HepG2 (cell line): ENCODE measurements around the gene BYSL. TPM values are rescaled to one million over a fixed set of nuclear protein-coding genes. Genes with fewer than 3 reads are reported as not detected.

Source experiments
- ATAC-seq: fragments of 200-7000 bp; cut with Tn5 transposase; 3 replicates; pipeline ENCODE4 v1.9.1; 2020; ENCODE audit warnings: mild to moderate bottlenecking, moderate library complexity
- BruUV-seq: library from RNA; stranded (reverse); fragments of 400-500 nt; replicated peaks from 2 replicates; lab custom pipeline; 2021; lab: Mats Ljungman, UMichigan
- CTCF ChIA-PET: fragments of 300-600 bp; formaldehyde crosslinking; extraction: SDS; loops from one replicate; lab custom pipeline; 2021; ENCODE audit warnings: low total read pairs, inconsistent platforms, low intra/inter-chr PET ratio; lab: Yijun Ruan, JAX
- POLR2A ChIA-PET: fragments of 350-600 bp; sonication (Branson Sonifier 250); formaldehyde crosslinking; loops from one replicate; lab custom pipeline; 2020; ENCODE audit warnings: antibody characterized with exemption, inconsistent platforms; lab: Yijun Ruan, JAX
- DNase-seq: peaks from one replicate; pipeline ENCODE4 v3.0.0-alpha.2; 2015; ENCODE audit warnings: low spot score
- FAIRE-seq: peaks from 3 replicates; lab custom pipeline; 2011; peaks lifted over from hg19 to GRCh38; lab: Jason Lieb, UNC
- H2AFZ ChIP-seq: one replicate; pipeline ENCODE4 v1.6.1; 2011; ENCODE audit warnings: low read length, inconsistent platforms
- H3K27ac ChIP-seq: fragments of 300-600 bp; 3 replicates; pipeline ENCODE4 v1.8.0; 2011; ENCODE audit warnings: mixed run types, mild to moderate bottlenecking, mixed read lengths, low read length, inconsistent platforms; ENCODE audit not compliant: insufficient read depth; ENCODE audit errors: extremely low read length
- H3K27me3 ChIP-seq, 2 experiments: fragments of 200-600 bp in 1 of 2; 2 replicates in 1 of 2; 3 replicates in 1 of 2; pipeline versions ENCODE4 v1.6.0 to v1.8.0; 2011; ENCODE audit warnings: low read length in 2 of 2, mild to moderate bottlenecking in 2 of 2, moderate library complexity in 2 of 2, inconsistent platforms in 1 of 2; ENCODE audit not compliant: insufficient read depth in 2 of 2, control insufficient read depth in 1 of 2
- H3K36me3 ChIP-seq, 2 experiments: fragments of 200-600 bp in 1 of 2; replicated peaks in 1 of 2; 2 replicates in 1 of 2; 3 replicates in 1 of 2; pipeline versions ENCODE4 v1.5.1 to v1.8.0; 2011; ENCODE audit warnings: low read length in 2 of 2, inconsistent platforms in 1 of 2; ENCODE audit not compliant: insufficient read depth in 2 of 2, control insufficient read depth in 1 of 2
- H3K4me1 ChIP-seq: 2 replicates; pipeline ENCODE4 v1.5.1; 2012; ENCODE audit warnings: low read length, inconsistent platforms; ENCODE audit not compliant: insufficient read depth
- H3K4me2 ChIP-seq: 2 replicates; pipeline ENCODE4 v1.6.0; 2011; ENCODE audit warnings: low read depth, low read length, inconsistent platforms
- H3K4me3 ChIP-seq, 3 experiments: fragments of 200-600 bp in 1 of 3; sonication (generic), shearing (Covaris generic) in 1 of 3; replicated peaks in 1 of 3; 2 replicates each; pipeline ENCODE4 v1.5.1; 2011 to 2016; ENCODE audit warnings: low read length in 3 of 3, inconsistent platforms in 2 of 3, low read depth in 2 of 3, mild to moderate bottlenecking in 2 of 3, control low read depth in 1 of 3, mixed read lengths in 1 of 3; ENCODE audit not compliant: insufficient read depth in 1 of 3
- H3K79me2 ChIP-seq: one replicate; pipeline ENCODE4 v1.6.1; 2011; ENCODE audit warnings: low read length, inconsistent platforms; ENCODE audit not compliant: insufficient read depth
- H3K9ac ChIP-seq: 2 replicates; pipeline ENCODE4 v1.6.0; 2011; ENCODE audit warnings: mild to moderate bottlenecking, low read depth, low read length, inconsistent platforms; ENCODE audit not compliant: insufficient read depth
- H3K9me3 ChIP-seq: 2 replicates; pipeline ENCODE4 v1.5.1; 2012; ENCODE audit warnings: mild to moderate bottlenecking, low read length
- H4K20me1 ChIP-seq: 2 replicates; pipeline ENCODE4 v1.6.0; 2011; ENCODE audit warnings: inconsistent platforms, mild to moderate bottlenecking, low read length, moderate library complexity; ENCODE audit not compliant: insufficient read depth
- GABPB1 ChIP-seq: IDR thresholded peaks from 2 replicates; pipeline ENCODE4 v1.6.1; 2016; ENCODE audit warnings: mild to moderate bottlenecking, missing genetic modification reagents, moderate library complexity, missing compliant biosample characterization
- GRHL1 ChIP-seq: sonication (generic); formaldehyde crosslinking; conservative IDR thresholded peaks from 2 replicates; pipeline ENCODE4 v1.8.0; 2022; ENCODE audit warnings: missing genetic modification reagents
- GTF2F1 ChIP-seq: fragments of 150-350 bp; IDR thresholded peaks from 2 replicates; pipeline ENCODE4 v1.6.1; 2014; ENCODE audit warnings: low read length
- KLF11 ChIP-seq: IDR thresholded peaks from 2 replicates; pipeline ENCODE4 v1.6.1; 2016; ENCODE audit warnings: missing compliant biosample characterization
- MXI1 ChIP-seq: IDR thresholded peaks from 3 replicates; pipeline ENCODE4 v1.6.1; 2012; ENCODE audit warnings: low read depth, low read length, inconsistent platforms, borderline replicate concordance
- RFX3 ChIP-seq: IDR thresholded peaks from 2 replicates; pipeline ENCODE4 v1.6.1; 2016; ENCODE audit warnings: missing biosample characterization, missing genetic modification reagents
- RNF2 ChIP-seq: fragments of 450-650 bp; conservative IDR thresholded peaks from 2 replicates; pipeline ENCODE4 v1.6.1; 2016; ENCODE audit warnings: low read depth
- TRIM24 ChIP-seq: sonication (generic); formaldehyde crosslinking; IDR thresholded peaks from 2 replicates; pipeline ENCODE4 v1.8.0; 2022; ENCODE audit warnings: mild to moderate bottlenecking, missing genetic modification reagents
- ZBTB14 ChIP-seq: sonication (generic); formaldehyde crosslinking; IDR thresholded peaks from 2 replicates; pipeline ENCODE4 v1.4.0; 2020; ENCODE audit warnings: missing genetic modification reagents
- ZBTB38 ChIP-seq: sonication (generic); formaldehyde crosslinking; IDR thresholded peaks from 2 replicates; pipeline ENCODE4 v1.5.1; 2020; ENCODE audit warnings: mild to moderate bottlenecking, missing genetic modification reagents
- ZUFSP ChIP-seq: sonication (generic); formaldehyde crosslinking; IDR thresholded peaks from 2 replicates; pipeline ENCODE4 v1.9.0; 2021; ENCODE audit warnings: missing genetic modification reagents, mild to moderate bottlenecking, borderline replicate concordance
- WGBS: methylation state at CpG from one replicate; pipeline ENCODE4 v1.1.6; 2017; ENCODE audit warnings: low lambda C conversion rate; 5-methylcytosine and 5-hydroxymethylcytosine counted together
- in situ Hi-C: cut with HindIII; loops from 2 replicates; pipeline ENCODE4 v1.10.0; 2017; ENCODE audit warnings: low pct_unique_long_range_greater_than_20kb; ENCODE audit not compliant: extremely low pct_ligation_motif_present
- intact Hi-C: fragments of 100-400 bp; cut with micrococcal nuclease; formaldehyde crosslinking; loops from one replicate; pipeline ENCODE4 v1.10.0; 2022; ENCODE audit not compliant: unreplicated experiment
- polyA plus RNA-seq, 8 experiments: library from polyadenylated mRNA; depleted of rRNA in 3 of 8; stranded (reverse) in 7 of 8; unstranded in 1 of 8; fragments of >200 nt; fragmentation: Illumina TruSeq in 4 of 8; extraction: Trizol in 4 of 8; gene quantifications; 2 replicates each; pipeline versions ENCODE4 v1.2.1 to v1.2.3, GENCODE V29; 2011 to 2016; ENCODE audit warnings: low read depth in 4 of 8, missing spikeins in 1 of 8, mixed read lengths in 1 of 8; ENCODE audit not compliant: insufficient read depth in 1 of 8
- total RNA-seq, 5 experiments: library from RNA; depleted of rRNA; stranded (reverse); fragments of >200 nt; fragmentation: Illumina TruSeq; extraction: Trizol; gene quantifications; 2 replicates each; pipeline ENCODE4 v1.2.3, GENCODE V29; 2016; ENCODE audit warnings: low read depth in 1 of 5
- TF ChIP-seq, protein P1 (sequence below): sonication (generic); formaldehyde crosslinking; IDR thresholded peaks from 2 replicates; pipeline ENCODE4 v1.5.1; 2020; ENCODE audit warnings: mild to moderate bottlenecking, missing genetic modification reagents, moderate library complexity
- TF ChIP-seq, protein P2 (sequence below): sonication (generic); formaldehyde crosslinking; IDR thresholded peaks from 2 replicates; pipeline ENCODE4 v1.5.1; 2020; ENCODE audit warnings: mild to moderate bottlenecking, missing genetic modification reagents

The BYSL gene
- total and polyA plus RNA-seq, 2 of the 13 experiments (the other 11 are each of a cell fraction or from before 2014, with no cell fraction given), result 27.9 to 28.6 TPM

GRCh38 chr6:41900861-41901260, 20.4 kb upstream of the BYSL start:
- POLR2A ChIA-PET, result no interaction called here
- WGBS, result 94% methylated on average over 1 of the region's 1 CpG
- no peak overlapping the region for H3K27ac ChIP-seq
- intact Hi-C loops, result no loop called here
- no peak overlapping the region for H3K9ac ChIP-seq
- no peak overlapping the region for H3K4me3 ChIP-seq
- ATAC-seq (no peak), FAIRE-seq (no peak), DNase-seq (no peak)
- H3K9me3 ChIP-seq, result no peaks in the 10 kb centered on the region
- peaks cover 5% of the 10 kb centered on the region for H3K4me1 ChIP-seq
- H3K4me2 ChIP-seq, result no peak overlapping the region
- H4K20me1 ChIP-seq, result no peaks in the 10 kb centered on the region
- in situ Hi-C loops, result no loop called here
- H2AFZ ChIP-seq, result no peak overlapping the region
- BruUV-seq, result no TSS peak
- no peaks in the 10 kb centered on the region for H3K79me2 ChIP-seq
- no peaks in the 10 kb centered on the region for H3K27me3 ChIP-seq
- CTCF ChIA-PET, result no interaction called here
- peaks cover 8 to 20% of the 10 kb centered on the region in 2 experiments for H3K36me3 ChIP-seq
- TF ChIP-seq RNF2, result no peak
- no peak for TF ChIP-seq TRIM24 (CRISPR knock-in tag)
- no peak for TF ChIP-seq MXI1
- no peak for TF ChIP-seq ZUFSP (CRISPR knock-in tag)
- no peak for TF ChIP-seq GTF2F1
- no peak for TF ChIP-seq ZBTB14 (CRISPR knock-in tag)
- TF ChIP-seq GABPB1 (CRISPR knock-in tag), result no peak
- no peak for TF ChIP-seq GRHL1 (CRISPR knock-in tag)
- TF ChIP-seq KLF11 (CRISPR knock-in tag), result no peak
- TF ChIP-seq, protein P1, sequence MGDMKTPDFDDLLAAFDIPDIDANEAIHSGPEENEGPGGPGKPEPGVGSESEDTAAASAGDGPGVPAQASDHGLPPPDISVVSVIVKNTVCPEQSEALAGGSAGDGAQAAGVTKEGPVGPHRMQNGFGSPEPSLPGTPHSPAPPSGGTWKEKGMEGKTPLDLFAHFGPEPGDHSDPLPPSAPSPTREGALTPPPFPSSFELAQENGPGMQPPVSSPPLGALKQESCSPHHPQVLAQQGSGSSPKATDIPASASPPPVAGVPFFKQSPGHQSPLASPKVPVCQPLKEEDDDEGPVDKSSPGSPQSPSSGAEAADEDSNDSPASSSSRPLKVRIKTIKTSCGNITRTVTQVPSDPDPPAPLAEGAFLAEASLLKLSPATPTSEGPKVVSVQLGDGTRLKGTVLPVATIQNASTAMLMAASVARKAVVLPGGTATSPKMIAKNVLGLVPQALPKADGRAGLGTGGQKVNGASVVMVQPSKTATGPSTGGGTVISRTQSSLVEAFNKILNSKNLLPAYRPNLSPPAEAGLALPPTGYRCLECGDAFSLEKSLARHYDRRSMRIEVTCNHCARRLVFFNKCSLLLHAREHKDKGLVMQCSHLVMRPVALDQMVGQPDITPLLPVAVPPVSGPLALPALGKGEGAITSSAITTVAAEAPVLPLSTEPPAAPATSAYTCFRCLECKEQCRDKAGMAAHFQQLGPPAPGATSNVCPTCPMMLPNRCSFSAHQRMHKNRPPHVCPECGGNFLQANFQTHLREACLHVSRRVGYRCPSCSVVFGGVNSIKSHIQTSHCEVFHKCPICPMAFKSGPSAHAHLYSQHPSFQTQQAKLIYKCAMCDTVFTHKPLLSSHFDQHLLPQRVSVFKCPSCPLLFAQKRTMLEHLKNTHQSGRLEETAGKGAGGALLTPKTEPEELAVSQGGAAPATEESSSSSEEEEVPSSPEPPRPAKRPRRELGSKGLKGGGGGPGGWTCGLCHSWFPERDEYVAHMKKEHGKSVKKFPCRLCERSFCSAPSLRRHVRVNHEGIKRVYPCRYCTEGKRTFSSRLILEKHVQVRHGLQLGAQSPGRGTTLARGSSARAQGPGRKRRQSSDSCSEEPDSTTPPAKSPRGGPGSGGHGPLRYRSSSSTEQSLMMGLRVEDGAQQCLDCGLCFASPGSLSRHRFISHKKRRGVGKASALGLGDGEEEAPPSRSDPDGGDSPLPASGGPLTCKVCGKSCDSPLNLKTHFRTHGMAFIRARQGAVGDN (CRISPR knock-in tag), result no peak
- no peak for TF ChIP-seq ZBTB38
- TF ChIP-seq, protein P2, sequence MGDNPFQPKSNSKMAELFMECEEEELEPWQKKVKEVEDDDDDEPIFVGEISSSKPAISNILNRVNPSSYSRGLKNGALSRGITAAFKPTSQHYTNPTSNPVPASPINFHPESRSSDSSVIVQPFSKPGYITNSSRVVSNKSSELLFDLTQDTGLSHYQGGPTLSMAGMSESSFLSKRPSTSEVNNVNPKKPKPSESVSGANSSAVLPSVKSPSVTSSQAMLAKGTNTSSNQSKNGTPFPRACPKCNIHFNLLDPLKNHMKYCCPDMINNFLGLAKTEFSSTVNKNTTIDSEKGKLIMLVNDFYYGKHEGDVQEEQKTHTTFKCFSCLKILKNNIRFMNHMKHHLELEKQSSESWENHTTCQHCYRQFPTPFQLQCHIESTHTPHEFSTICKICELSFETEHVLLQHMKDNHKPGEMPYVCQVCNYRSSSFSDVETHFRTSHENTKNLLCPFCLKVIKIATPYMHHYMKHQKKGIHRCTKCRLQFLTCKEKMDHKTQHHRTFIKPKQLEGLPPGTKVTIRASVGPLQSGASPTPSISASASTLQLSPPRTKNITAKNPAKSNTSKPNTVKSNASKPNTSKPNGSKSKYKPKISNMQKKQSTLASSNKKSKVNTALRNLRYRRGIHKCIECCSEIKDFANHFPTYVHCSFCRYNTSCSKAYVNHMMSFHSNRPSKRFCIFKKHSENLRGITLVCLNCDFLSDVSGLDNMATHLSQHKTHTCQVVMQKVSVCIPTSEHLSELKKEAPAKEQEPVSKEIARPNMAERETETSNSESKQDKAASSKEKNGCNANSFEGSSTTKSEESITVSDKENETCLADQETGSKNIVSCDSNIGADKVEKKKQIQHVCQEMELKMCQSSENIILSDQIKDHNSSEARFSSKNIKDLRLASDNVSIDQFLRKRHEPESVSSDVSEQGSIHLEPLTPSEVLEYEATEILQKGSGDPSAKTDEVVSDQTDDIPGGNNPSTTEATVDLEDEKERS, result no peak
- no peak for TF ChIP-seq RFX3 (CRISPR knock-in tag)
